ENCODE data around the gene ANAPC5. TPM values are rescaled to one million over a fixed set of nuclear protein-coding genes. Genes with fewer than 3 reads are reported as not detected.

Gene ANAPC5
- total RNA-seq, 4 donors from 2014 or later = 101 to 381 (median 139) TPM

DNA sequence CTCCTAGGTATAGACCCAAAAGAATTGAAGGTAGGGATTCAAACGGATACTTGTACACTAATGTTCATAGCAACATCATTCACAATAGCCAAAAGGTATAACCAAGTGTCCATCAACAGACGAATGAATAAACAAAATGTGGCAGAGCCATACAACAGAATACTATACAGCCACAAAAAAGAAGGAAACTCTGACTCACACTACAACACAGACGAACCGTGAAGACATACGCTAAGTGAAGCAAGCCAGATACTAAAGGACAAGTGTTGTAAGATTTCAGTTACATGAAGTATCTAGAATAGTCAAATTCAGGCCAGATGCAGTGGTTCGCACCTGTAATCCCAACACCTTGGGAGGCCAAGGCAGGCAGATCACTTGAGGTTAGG lies 74.8 kb downstream of the ANAPC5 start:
- Histone ChIP-seq H3K27me3 (no peaks in the 10 kb centered on the region), H3K4me1 (no peaks in the 10 kb centered on the region), H3K27ac (no peak overlapping the region), H3K4me3 (no peak overlapping the region), H3K9me3 (no peaks in the 10 kb centered on the region), H3K36me3 (peaks cover 0 to 21% (median 0%) of the 10 kb centered on the region in 3 donors)
- no peak for DNase-seq
- TF ChIP-seq CTCF (IDR thresholded peaks at IDR 0.05) (no peak), POLR2A (IDR thresholded peaks at IDR 0.05) (no peak)

GRCh38 chr12:121274036-121274763 lies 78.0 kb downstream of the ANAPC5 start:
- no peak for TF ChIP-seq CTCF (IDR thresholded peaks at IDR 0.05)
- no peak for TF ChIP-seq POLR2A (IDR thresholded peaks at IDR 0.05)
- Histone ChIP-seq H3K27me3 (no peaks in the 10 kb centered on the region), H3K4me1 (no peaks in the 10 kb centered on the region), H3K36me3 (peaks cover 0 to 42% (median 0%) of the 10 kb centered on the region in 3 donors), H3K27ac (no peak overlapping the region), H3K9me3 (no peaks in the 10 kb centered on the region), H3K4me3 (no peak overlapping the region)
- DNase-seq = no peak

GRCh38 chr12:121273364-121273896 lies 78.8 kb downstream of the ANAPC5 start:
- no peak for DNase-seq
- Histone ChIP-seq H3K27me3 (no peaks in the 10 kb centered on the region), H3K4me1 (no peaks in the 10 kb centered on the region), H3K36me3 (peaks cover 0 to 50% (median 0%) of the 10 kb centered on the region in 3 donors), H3K9me3 (no peaks in the 10 kb centered on the region), H3K27ac (no peak overlapping the region), H3K4me3 (no peak overlapping the region)
- TF ChIP-seq CTCF (IDR thresholded peaks at IDR 0.05) = no peak
- no peak for TF ChIP-seq POLR2A (IDR thresholded peaks at IDR 0.05)

DNA sequence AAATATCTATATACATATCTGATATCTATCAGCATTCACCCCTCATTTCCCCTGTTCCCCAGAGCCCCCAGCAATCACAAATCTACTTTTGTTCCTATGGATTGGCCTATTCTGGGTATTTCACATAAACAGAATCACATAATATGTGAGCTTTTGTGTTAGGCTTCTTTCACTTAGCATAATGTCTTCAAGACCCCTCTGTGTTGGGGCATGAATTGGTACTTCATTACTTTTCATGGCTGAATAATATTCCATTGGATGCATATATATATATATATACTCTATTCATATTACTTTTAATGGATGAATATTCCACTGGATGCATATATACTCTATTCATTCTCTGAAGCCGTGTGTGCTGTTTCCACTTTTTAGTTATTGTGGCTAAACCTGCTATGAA lies 84.4 kb downstream of the ANAPC5 start:
- Histone ChIP-seq H3K27me3 (no peaks in the 10 kb centered on the region), H3K4me3 (no peak overlapping the region), H3K9me3 (no peaks in the 10 kb centered on the region), H3K27ac (no peak overlapping the region), H3K4me1 (no peaks in the 10 kb centered on the region), H3K36me3 (peaks cover 0 to 74% (median 0%) of the 10 kb centered on the region in 3 donors)
- TF ChIP-seq CTCF (IDR thresholded peaks at IDR 0.05) = no peak
- no peak for TF ChIP-seq POLR2A (IDR thresholded peaks at IDR 0.05)
- DNase-seq = no peak

DNA sequence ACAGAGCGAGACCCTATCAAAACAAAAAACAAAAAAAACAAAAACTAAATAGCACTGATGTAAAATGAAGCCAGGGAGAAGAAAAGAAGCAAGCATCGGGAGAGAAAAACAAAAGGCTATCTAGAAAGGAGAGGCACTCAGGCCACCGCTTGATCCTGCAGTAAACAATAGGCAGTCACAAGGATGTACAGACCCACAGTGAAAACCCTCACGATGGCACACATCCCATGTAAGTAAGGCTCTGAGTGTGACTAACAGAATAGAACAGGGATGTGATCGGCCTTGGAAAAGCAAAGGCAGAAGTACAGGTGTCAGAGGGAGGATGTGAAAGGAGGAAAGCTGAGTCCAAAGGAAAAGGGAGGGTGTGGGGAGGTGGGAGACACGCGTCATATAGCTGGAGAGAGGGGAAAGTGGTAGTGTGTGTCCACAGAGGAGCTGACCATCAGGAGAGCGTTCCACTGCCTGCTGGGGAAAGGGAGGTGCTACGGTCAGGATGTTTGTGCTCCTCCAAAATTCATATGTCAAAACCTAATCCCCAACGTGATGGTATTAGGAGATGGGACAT lies 87.2 kb downstream of the ANAPC5 start:
- H3K4me3 ChIP-seq = no peak overlapping the region
- peaks cover 0 to 83% (median 0%) of the 10 kb centered on the region in 3 donors for H3K36me3 ChIP-seq
- H3K4me1 ChIP-seq = no peaks in the 10 kb centered on the region
- no peaks in the 10 kb centered on the region for H3K27me3 ChIP-seq
- H3K9me3 ChIP-seq = no peaks in the 10 kb centered on the region
- H3K27ac ChIP-seq = no peak overlapping the region
- no peak for DNase-seq
- TF ChIP-seq CTCF (IDR thresholded peaks at IDR 0.05) (no peak), POLR2A (IDR thresholded peaks at IDR 0.05) (no peak)

Measured in Peyer's patch (tissue), 4 donors.